PFSK-1 (cell line): ENCODE measurements around the gene INHBB.

ENCODE experiments used
- FOXP2 ChIP-seq: optimal IDR thresholded peaks from 2 replicates; pipeline ENCODE3; 2011; ENCODE audit warnings: borderline replicate concordance, control low read depth, inconsistent platforms; ENCODE audit not compliant: insufficient read depth; ENCODE audit errors: extremely low read length, extremely low read depth
- POLR2AphosphoS5 ChIP-seq: IDR thresholded peaks from 2 replicates; pipeline ENCODE4 v1.6.1; 2012; ENCODE audit warnings: low read depth, mild to moderate bottlenecking, control low read depth, low read length, moderate library complexity
- REST ChIP-seq, 2 experiments: IDR thresholded peaks; 2 replicates each; pipeline versions ENCODE4 v1.6.1 to v1.8.0; 2011 to 2012; ENCODE audit warnings: low read depth in 2 of 2, low read length in 2 of 2, control low read depth in 1 of 2, inconsistent platforms in 1 of 2, mild to moderate bottlenecking in 1 of 2, moderate library complexity in 1 of 2; ENCODE audit not compliant: insufficient read depth in 1 of 2
- SIN3A ChIP-seq: IDR thresholded peaks from 2 replicates; pipeline ENCODE4 v1.6.1; 2012; ENCODE audit warnings: mild to moderate bottlenecking, low read length, moderate library complexity, borderline replicate concordance; ENCODE audit not compliant: insufficient read depth
- TAF1 ChIP-seq: IDR thresholded peaks from 2 replicates; pipeline ENCODE4 v1.6.1; 2012; ENCODE audit warnings: low read length, control low read depth, borderline replicate concordance; ENCODE audit not compliant: insufficient read depth

The INHBB gene

GRCh38 chr2:120313695-120314615 is 32.0 kb upstream of the INHBB start:
- TF ChIP-seq POLR2AphosphoS5 (no peak), FOXP2 (no peak), REST (IDR thresholded peaks at IDR 0.05; ENCODE audit: insufficient read depth in 1 of 2, low read depth in 2 of 2, low read length in 2 of 2) (no peak), TAF1 (no peak), SIN3A (no peak)

GRCh38 chr2:120314690-120315366 is 31.1 kb upstream of the INHBB start:
- TF ChIP-seq REST (IDR thresholded peaks at IDR 0.05; ENCODE audit: insufficient read depth in 1 of 2, low read depth in 2 of 2, low read length in 2 of 2) (no peak), TAF1 (no peak)

GRCh38 chr2:120315367-120316033 is 30.4 kb upstream of the INHBB start:
- TF ChIP-seq FOXP2 = no peak
- TF ChIP-seq SIN3A = no peak
- TF ChIP-seq TAF1 = no peak
- TF ChIP-seq REST (IDR thresholded peaks at IDR 0.05; ENCODE audit: insufficient read depth in 1 of 2, low read depth in 2 of 2, low read length in 2 of 2) = no peak
- TF ChIP-seq POLR2AphosphoS5 = no peak

- no peak for TF ChIP-seq POLR2AphosphoS5
- TF ChIP-seq SIN3A = no peak
- TF ChIP-seq TAF1 = no peak
- no peak for TF ChIP-seq FOXP2
- TF ChIP-seq REST (IDR thresholded peaks at IDR 0.05; ENCODE audit: insufficient read depth in 1 of 2, low read depth in 2 of 2, low read length in 2 of 2) = no peak
Observed at GRCh38 chr2:120316071-120316470, 29.9 kb upstream of the INHBB start.
